Gastrocnemius medialis (tissue), 4 donors: ENCODE results near the gene ASB16. TPM values are rescaled to one million over a fixed set of nuclear protein-coding genes. Genes with fewer than 3 reads are reported as not detected.

ENCODE experiments used
- ATAC-seq, 2 donors: fragments of 150-250 bp; one replicate each; pipeline ENCODE4 v1.9.1; 2016
- DNase-seq, 2 donors: peaks; one replicate each; pipeline ENCODE4 v3.0.0-alpha.2; 2019
- H3K27ac ChIP-seq, 4 donors: fragments of 200-600 bp; sonication (generic); 1 replicate in 1 of 4; 2 replicates in 3 of 4; pipeline ENCODE4 v1.5.1; 2016 to 2018; ENCODE audit warnings: mild to moderate bottlenecking in 2 of 4, moderate library complexity in 1 of 4
- H3K27me3 ChIP-seq, 3 donors: fragments of 200-600 bp; sonication (generic) in 2 of 3; 1 replicate in 1 of 3; 2 replicates in 2 of 3; pipeline versions ENCODE4 v1.5.1 to v1.6.0; 2016 to 2019; ENCODE audit warnings: mild to moderate bottlenecking in 1 of 3, moderate library complexity in 1 of 3
- H3K36me3 ChIP-seq, 2 donors: fragments of 200-600 bp; sonication (generic) in 1 of 2; one replicate each; pipeline ENCODE4 v1.5.1; 2017 to 2018
- H3K4me1 ChIP-seq, 2 donors: fragments of 200-600 bp; sonication (generic) in 1 of 2; one replicate each; pipeline ENCODE4 v1.5.1; 2016 to 2017; ENCODE audit warnings: mild to moderate bottlenecking in 2 of 2
- H3K4me3 ChIP-seq, 4 donors: fragments of 200-600 bp; sonication (generic) in 3 of 4; 1 replicate in 1 of 4; 2 replicates in 3 of 4; pipeline ENCODE4 v1.5.1; 2016 to 2019; ENCODE audit warnings: mild to moderate bottlenecking in 2 of 4
- H3K9me3 ChIP-seq, 3 donors: fragments of 200-600 bp; sonication (generic) in 2 of 3; 1 replicate in 1 of 3; 2 replicates in 2 of 3; pipeline ENCODE4 v1.5.1; 2016 to 2019
- POLR2A ChIP-seq, 2 donors: fragments of 450-650 bp; IDR thresholded peaks; one replicate each; pipeline ENCODE4 v1.6.1; 2017; ENCODE audit warnings: antibody characterized with exemption in 2 of 2, mild to moderate bottlenecking in 2 of 2, moderate library complexity in 2 of 2
- in situ Hi-C, 4 donors: fragments of 200-750 bp; cut with MboI; loops; one replicate each; pipeline versions ENCODE4 v1.15.0 to v1.8.0; 2017; ENCODE audit warnings: low sequenced_read_pairs in 4 of 4
- intact Hi-C: fragments of 100-400 bp; cut with DNase I; formaldehyde crosslinking; loops from one replicate; pipeline ENCODE4 v1.15.1; 2023; ENCODE audit warnings: low total_unique reads
- total RNA-seq, 4 donors: library from RNA; depleted of rRNA; stranded (reverse); fragments of >200 nt; gene quantifications; one replicate each; pipeline versions ENCODE4 v1.1.0 to v1.2.3, GENCODE V29; 2016
- TF ChIP-seq, protein P1 (sequence below), 5 experiments: fragments of 450-650 bp in 3 of 5; fragments of 200-600 bp in 2 of 5; sonication (generic) in 2 of 5; IDR thresholded peaks in 4 of 5; conservative IDR thresholded peaks in 1 of 5; 1 replicate in 4 of 5; 2 replicates in 1 of 5; pipeline ENCODE4 v1.5.1; 2016 to 2019; ENCODE audit warnings: antibody characterized with exemption in 5 of 5, mild to moderate bottlenecking in 3 of 5, moderate library complexity in 3 of 5

ASB16 gene
- total RNA-seq, 4 donors from 2014 or later = 13.2 to 134 (median 34.2) TPM

DNA sequence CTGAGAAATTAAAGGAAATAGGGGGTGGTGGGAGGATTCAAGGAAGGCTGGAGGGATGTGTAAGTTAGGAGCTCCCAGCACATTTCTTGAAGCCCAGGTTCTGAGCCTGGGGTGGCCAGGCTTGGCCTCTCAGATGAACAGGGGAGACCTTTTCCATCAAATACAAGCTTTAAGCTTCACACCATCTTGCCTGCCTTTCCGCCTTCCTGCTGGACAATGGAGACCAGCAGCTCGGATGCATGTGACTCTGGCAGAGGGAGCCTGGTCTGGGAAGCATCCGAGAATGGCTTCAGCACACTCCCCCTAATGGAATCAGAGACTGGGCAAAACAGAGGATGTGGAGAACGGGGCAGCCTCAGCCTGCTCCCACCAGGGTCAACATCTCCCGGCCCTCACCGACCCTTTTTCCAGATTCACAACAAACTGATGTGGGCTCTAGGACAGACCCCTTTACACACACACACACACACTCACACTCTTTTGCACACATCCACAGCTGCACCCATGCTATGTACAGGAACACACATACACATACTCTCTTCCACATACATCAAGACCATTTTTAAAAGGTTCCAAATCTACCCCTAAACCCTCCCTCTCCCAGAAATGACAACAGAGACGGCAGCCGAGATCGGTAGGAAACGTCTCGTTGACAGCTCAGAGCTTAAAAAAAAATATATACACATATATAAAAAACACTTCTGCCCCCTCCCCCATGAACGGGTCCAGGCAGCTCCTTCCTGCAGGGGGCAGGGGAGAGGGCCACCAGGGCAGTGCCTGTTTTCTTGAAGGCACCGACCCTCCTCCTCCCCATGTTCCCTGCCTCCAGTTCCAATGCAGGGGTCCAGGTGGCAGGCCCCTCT, 35.7 kb downstream of the ASB16 start:
- ATAC-seq (no peak), DNase-seq (no peak)
- Histone ChIP-seq H3K36me3 (peaks cover 0 to 32% of the 10 kb centered on the region in 2 donors), H3K9me3 (no peaks in the 10 kb centered on the region), H3K4me1 (peaks cover 11% of the 10 kb centered on the region in 2 donors), H3K4me3 (no peak overlapping the region), H3K27ac (no peak overlapping the region), H3K27me3 (no peaks in the 10 kb centered on the region)
- TF ChIP-seq, protein P1, sequence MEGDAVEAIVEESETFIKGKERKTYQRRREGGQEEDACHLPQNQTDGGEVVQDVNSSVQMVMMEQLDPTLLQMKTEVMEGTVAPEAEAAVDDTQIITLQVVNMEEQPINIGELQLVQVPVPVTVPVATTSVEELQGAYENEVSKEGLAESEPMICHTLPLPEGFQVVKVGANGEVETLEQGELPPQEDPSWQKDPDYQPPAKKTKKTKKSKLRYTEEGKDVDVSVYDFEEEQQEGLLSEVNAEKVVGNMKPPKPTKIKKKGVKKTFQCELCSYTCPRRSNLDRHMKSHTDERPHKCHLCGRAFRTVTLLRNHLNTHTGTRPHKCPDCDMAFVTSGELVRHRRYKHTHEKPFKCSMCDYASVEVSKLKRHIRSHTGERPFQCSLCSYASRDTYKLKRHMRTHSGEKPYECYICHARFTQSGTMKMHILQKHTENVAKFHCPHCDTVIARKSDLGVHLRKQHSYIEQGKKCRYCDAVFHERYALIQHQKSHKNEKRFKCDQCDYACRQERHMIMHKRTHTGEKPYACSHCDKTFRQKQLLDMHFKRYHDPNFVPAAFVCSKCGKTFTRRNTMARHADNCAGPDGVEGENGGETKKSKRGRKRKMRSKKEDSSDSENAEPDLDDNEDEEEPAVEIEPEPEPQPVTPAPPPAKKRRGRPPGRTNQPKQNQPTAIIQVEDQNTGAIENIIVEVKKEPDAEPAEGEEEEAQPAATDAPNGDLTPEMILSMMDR (IDR thresholded peaks at IDR 0.05 in 4 of 5, conservative IDR thresholded peaks at IDR 0.05 in 1 of 5) = no peak
- no peak for TF ChIP-seq POLR2A (IDR thresholded peaks at IDR 0.05)
- in situ Hi-C loops (loop anchor here in 3 of 4 donors (10.0 to 25.0 kb wide), 2 partner anchors 129 to 306 kb away; partner anchors contain the start of gene GPATCH8 (in 3 of the 3)), intact Hi-C loops (no loop called here)

DNA sequence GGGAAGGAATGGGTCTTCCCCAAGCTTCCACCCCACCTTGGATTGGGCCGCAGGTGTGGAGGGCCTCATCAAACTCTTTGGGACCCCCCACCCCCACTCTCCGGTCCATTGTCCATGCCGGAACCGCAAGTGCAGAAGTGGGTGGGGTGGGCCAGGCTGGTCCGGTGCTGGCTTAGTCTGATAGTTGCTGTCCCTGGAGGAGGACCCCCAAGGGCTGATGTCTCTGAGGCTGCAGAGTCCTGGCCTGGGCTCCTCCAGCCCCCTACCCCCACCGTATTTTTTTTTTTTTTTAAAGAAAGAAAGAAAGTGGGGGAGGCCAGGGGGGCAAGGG, 36.3 kb downstream of the ASB16 start:
- Histone ChIP-seq H3K9me3 (no peaks in the 10 kb centered on the region), H3K27me3 (no peaks in the 10 kb centered on the region), H3K4me3 (no peak overlapping the region), H3K27ac (no peak overlapping the region), H3K4me1 (peaks cover 11% of the 10 kb centered on the region in 2 donors), H3K36me3 (peaks cover 0 to 32% of the 10 kb centered on the region in 2 donors)
- no peak for ATAC-seq
- in situ Hi-C loops (loop anchor here in 3 of 4 donors (10.0 to 25.0 kb wide), 2 partner anchors 128 to 306 kb away; partner anchors contain the start of gene GPATCH8 (in 3 of the 3)), intact Hi-C loops (no loop called here)
- DNase-seq = no peak
- TF ChIP-seq POLR2A (IDR thresholded peaks at IDR 0.05) = no peak
- TF ChIP-seq, protein P1 (IDR thresholded peaks at IDR 0.05 in 4 of 5, conservative IDR thresholded peaks at IDR 0.05 in 1 of 5) = no peak

DNA sequence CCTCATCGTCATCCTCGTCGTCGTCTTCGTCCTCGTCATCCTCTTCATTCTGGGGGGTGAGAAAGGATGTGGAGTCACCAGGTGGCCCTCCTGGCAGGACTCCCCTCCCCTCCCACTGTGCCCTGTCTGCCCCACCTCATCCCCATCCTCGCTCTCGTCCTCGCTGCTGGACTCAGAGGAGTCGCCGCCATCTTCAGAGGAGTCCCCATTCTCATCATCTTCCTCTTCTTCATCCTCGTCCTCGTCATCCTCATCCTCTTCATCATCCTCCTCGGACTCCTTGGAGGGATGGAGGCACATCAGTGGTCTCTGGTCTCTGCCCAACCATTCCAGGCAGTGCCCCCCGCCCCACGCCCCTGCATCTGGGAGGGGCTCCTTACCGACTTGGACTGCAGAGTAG, 36.8 kb downstream of the ASB16 start:
- in situ Hi-C loops (loop anchor here in 3 of 4 donors (10.0 to 25.0 kb wide), 2 partner anchors 127 to 305 kb away; partner anchors contain the start of gene GPATCH8 (in 3 of the 3)), intact Hi-C loops (no loop called here)
- Histone ChIP-seq H3K9me3 (no peaks in the 10 kb centered on the region), H3K4me1 (peaks cover 11% of the 10 kb centered on the region in 2 donors), H3K36me3 (peaks cover 0 to 32% of the 10 kb centered on the region in 2 donors), H3K27ac (no peak overlapping the region), H3K4me3 (no peak overlapping the region), H3K27me3 (no peaks in the 10 kb centered on the region)
- DNase-seq (no peak), ATAC-seq (no peak)
- no peak for TF ChIP-seq POLR2A (IDR thresholded peaks at IDR 0.05)
- TF ChIP-seq, protein P1 (IDR thresholded peaks at IDR 0.05 in 4 of 5, conservative IDR thresholded peaks at IDR 0.05 in 1 of 5) = no peak

DNA sequence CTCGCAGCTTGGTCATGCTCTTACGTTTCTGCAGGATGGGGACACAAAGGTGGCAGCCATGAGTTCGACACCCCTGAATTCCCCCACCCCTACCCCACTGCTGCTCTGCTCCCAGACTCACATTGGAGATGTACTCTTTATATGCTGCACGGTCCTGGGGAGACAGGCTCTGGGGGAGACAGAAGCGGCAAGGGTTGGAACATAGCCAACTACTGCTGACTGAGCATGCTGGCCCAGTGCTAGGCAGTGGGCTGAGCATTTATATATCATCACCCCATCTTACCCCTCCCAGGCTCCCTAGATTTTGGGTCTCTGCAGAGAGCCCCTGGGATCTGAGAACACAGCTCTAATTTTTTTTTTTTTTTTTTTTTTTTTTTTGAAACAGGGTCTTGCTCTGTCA, 37.2 kb downstream of the ASB16 start:
- intact Hi-C loops = no loop called here
- in situ Hi-C loops = loop anchor here in 3 of 4 donors (10.0 to 25.0 kb wide), 2 partner anchors 127 to 305 kb away; partner anchors contain the start of gene GPATCH8 (in 3 of the 3)

More for the DNA sequence above, 37.2 kb downstream of the ASB16 start:
- Histone ChIP-seq H3K4me3 (no peak overlapping the region), H3K4me1 (peaks cover 11 to 13% of the 10 kb centered on the region in 2 donors), H3K9me3 (no peaks in the 10 kb centered on the region), H3K27ac (no peak overlapping the region), H3K36me3 (peaks cover 0 to 32% of the 10 kb centered on the region in 2 donors), H3K27me3 (no peaks in the 10 kb centered on the region)
- DNase-seq (no peak), ATAC-seq (no peak)
- TF ChIP-seq, protein P1 (IDR thresholded peaks at IDR 0.05 in 4 of 5, conservative IDR thresholded peaks at IDR 0.05 in 1 of 5) = no peak
- no peak for TF ChIP-seq POLR2A (IDR thresholded peaks at IDR 0.05)
